ENCODE data around the gene CMTM2. TPM values are rescaled to one million over a fixed set of nuclear protein-coding genes. Genes with fewer than 3 reads are reported as not detected.
A peak's percentile ranks its signal among the peaks of the same experiment; 100 is the strongest.

CMTM2 gene
- polyA plus RNA-seq, 1 donor from 2014 or later: 0.25 TPM

GRCh38 chr16:66605979-66606751, 26.9 kb downstream of the CMTM2 start:
- Histone ChIP-seq H3K79me2 (replicated peaks; ENCODE audit: insufficient read depth, low read length) (no peaks in the 10 kb centered on the region), H3K4me2 (ENCODE audit: low read length) (no peak overlapping the region), H3K9me2 (ENCODE audit: insufficient read depth, low read length) (no peaks in the 10 kb centered on the region), H3K4me3 (ENCODE audit: low read length) (peak overlapping the region; percentile 74), H4K20me1 (ENCODE audit: insufficient read depth) (no peaks in the 10 kb centered on the region), H2AFZ (ENCODE audit: low read depth, low read length) (no peak overlapping the region), H3K27me3 (ENCODE audit: insufficient read depth, low read depth, low read length) (no peaks in the 10 kb centered on the region), H3F3A (ENCODE audit: insufficient read depth, low read length, poor library complexity, severe bottlenecking) (no peaks in the 10 kb centered on the region), H3K9me3 (ENCODE audit: low read length) (no peaks in the 10 kb centered on the region), H3K36me3 (ENCODE audit: insufficient read depth, low read length) (no peaks in the 10 kb centered on the region), H3K27ac (ENCODE audit: low read length) (no peak overlapping the region), H3K9ac (ENCODE audit: low read length) (no peak overlapping the region)
- TF ChIP-seq EZH2 (IDR thresholded peaks at IDR 0.05; ENCODE audit: borderline replicate concordance, insufficient read depth, low read length, poor library complexity, severe bottlenecking) (no peak), TAF1 (IDR thresholded peaks at IDR 0.05; ENCODE audit: low read depth) (no peak), MXI1 (conservative IDR thresholded peaks at IDR 0.05; ENCODE audit: poor library complexity, severe bottlenecking) (no peak), RAD21 (conservative IDR thresholded peaks at IDR 0.05) (no peak), EP300 (conservative IDR thresholded peaks at IDR 0.05; ENCODE audit: poor library complexity, severe bottlenecking) (no peak), POLR2AphosphoS5 (IDR thresholded peaks at IDR 0.05) (no peak), CTCF (IDR thresholded peaks at IDR 0.05; ENCODE audit: poor library complexity, severe bottlenecking) (no peak), SMC3 (conservative IDR thresholded peaks at IDR 0.05; ENCODE audit: poor library complexity) (no peak)
- TF ChIP-seq, protein P1, sequence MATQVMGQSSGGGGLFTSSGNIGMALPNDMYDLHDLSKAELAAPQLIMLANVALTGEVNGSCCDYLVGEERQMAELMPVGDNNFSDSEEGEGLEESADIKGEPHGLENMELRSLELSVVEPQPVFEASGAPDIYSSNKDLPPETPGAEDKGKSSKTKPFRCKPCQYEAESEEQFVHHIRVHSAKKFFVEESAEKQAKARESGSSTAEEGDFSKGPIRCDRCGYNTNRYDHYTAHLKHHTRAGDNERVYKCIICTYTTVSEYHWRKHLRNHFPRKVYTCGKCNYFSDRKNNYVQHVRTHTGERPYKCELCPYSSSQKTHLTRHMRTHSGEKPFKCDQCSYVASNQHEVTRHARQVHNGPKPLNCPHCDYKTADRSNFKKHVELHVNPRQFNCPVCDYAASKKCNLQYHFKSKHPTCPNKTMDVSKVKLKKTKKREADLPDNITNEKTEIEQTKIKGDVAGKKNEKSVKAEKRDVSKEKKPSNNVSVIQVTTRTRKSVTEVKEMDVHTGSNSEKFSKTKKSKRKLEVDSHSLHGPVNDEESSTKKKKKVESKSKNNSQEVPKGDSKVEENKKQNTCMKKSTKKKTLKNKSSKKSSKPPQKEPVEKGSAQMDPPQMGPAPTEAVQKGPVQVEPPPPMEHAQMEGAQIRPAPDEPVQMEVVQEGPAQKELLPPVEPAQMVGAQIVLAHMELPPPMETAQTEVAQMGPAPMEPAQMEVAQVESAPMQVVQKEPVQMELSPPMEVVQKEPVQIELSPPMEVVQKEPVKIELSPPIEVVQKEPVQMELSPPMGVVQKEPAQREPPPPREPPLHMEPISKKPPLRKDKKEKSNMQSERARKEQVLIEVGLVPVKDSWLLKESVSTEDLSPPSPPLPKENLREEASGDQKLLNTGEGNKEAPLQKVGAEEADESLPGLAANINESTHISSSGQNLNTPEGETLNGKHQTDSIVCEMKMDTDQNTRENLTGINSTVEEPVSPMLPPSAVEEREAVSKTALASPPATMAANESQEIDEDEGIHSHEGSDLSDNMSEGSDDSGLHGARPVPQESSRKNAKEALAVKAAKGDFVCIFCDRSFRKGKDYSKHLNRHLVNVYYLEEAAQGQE (IDR thresholded peaks at IDR 0.05; ENCODE audit: borderline replicate concordance): no peak

- Histone ChIP-seq H2AFZ (ENCODE audit: low read depth, low read length) (no peak overlapping the region), H3K9me2 (ENCODE audit: insufficient read depth, low read length) (no peaks in the 10 kb centered on the region), H3K9ac (ENCODE audit: low read length) (no peak overlapping the region), H3K36me3 (ENCODE audit: insufficient read depth, low read length) (no peaks in the 10 kb centered on the region), H3K27ac (ENCODE audit: low read length) (no peak overlapping the region), H4K20me1 (ENCODE audit: insufficient read depth) (no peaks in the 10 kb centered on the region), H3K27me3 (ENCODE audit: insufficient read depth, low read depth, low read length) (no peaks in the 10 kb centered on the region), H3K4me2 (ENCODE audit: low read length) (no peak overlapping the region), H3K79me2 (replicated peaks; ENCODE audit: insufficient read depth, low read length) (no peaks in the 10 kb centered on the region), H3F3A (ENCODE audit: insufficient read depth, low read length, poor library complexity, severe bottlenecking) (no peaks in the 10 kb centered on the region), H3K4me3 (ENCODE audit: low read length) (no peak overlapping the region), H3K9me3 (ENCODE audit: low read length) (no peaks in the 10 kb centered on the region)
- TF ChIP-seq, protein P1 (IDR thresholded peaks at IDR 0.05; ENCODE audit: borderline replicate concordance): no peak
- peak; percentile 92 for TF ChIP-seq CTCF (IDR thresholded peaks at IDR 0.05; ENCODE audit: poor library complexity, severe bottlenecking)
- peak; percentile 81 for TF ChIP-seq RAD21 (conservative IDR thresholded peaks at IDR 0.05)
- TF ChIP-seq SMC3 (conservative IDR thresholded peaks at IDR 0.05; ENCODE audit: poor library complexity): peak; percentile 90
- TF ChIP-seq EP300 (conservative IDR thresholded peaks at IDR 0.05; ENCODE audit: poor library complexity, severe bottlenecking): no peak
- TF ChIP-seq EZH2 (IDR thresholded peaks at IDR 0.05; ENCODE audit: borderline replicate concordance, insufficient read depth, low read length, poor library complexity, severe bottlenecking): no peak
- peak; percentile 79 for TF ChIP-seq MXI1 (conservative IDR thresholded peaks at IDR 0.05; ENCODE audit: poor library complexity, severe bottlenecking)
- TF ChIP-seq POLR2AphosphoS5 (IDR thresholded peaks at IDR 0.05): no peak
- no peak for TF ChIP-seq TAF1 (IDR thresholded peaks at IDR 0.05; ENCODE audit: low read depth)
Measured at GRCh38 chr16:66608241-66609138, 29.2 kb downstream of the CMTM2 start.
